ENCODE data around the gene SAMMSON.

DNA sequence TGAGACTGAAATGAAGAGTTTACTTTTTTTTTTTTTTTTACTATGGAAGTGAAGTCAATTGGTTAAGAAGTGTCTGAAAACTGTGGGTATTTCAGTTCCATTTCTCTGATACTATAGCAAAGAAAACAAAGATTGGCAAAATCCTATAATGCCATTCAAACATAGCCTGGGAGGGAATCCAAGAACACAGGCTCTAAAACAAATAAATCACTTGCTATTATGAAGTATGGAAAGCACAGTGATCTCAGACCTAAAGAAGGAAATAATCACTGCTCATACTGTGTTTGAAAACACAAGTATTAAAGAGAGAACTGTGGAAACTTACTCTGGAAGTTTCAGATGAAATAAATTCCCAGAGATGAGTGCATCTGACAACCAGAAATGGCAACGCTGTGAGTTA lies 12.0 kb downstream of the SAMMSON start:
- TF ChIP-seq, protein P1, sequence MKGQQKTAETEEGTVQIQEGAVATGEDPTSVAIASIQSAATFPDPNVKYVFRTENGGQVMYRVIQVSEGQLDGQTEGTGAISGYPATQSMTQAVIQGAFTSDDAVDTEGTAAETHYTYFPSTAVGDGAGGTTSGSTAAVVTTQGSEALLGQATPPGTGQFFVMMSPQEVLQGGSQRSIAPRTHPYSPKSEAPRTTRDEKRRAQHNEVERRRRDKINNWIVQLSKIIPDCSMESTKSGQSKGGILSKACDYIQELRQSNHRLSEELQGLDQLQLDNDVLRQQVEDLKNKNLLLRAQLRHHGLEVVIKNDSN (IDR thresholded peaks at IDR 0.05; ENCODE audit: borderline replicate concordance, extremely low read length, insufficient read depth, low read depth, low read length) = no peak
- TF ChIP-seq, protein P2, sequence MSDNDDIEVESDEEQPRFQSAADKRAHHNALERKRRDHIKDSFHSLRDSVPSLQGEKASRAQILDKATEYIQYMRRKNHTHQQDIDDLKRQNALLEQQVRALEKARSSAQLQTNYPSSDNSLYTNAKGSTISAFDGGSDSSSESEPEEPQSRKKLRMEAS (IDR thresholded peaks at IDR 0.05; ENCODE audit: low read depth, low read length) = no peak
- no peak for TF ChIP-seq CHD2 (IDR thresholded peaks at IDR 0.05; ENCODE audit: borderline replicate concordance, low read depth, low read length)
- TF ChIP-seq ZNF384 (IDR thresholded peaks at IDR 0.05; ENCODE audit: borderline replicate concordance, low read depth, low read length) = no peak
- no peak for TF ChIP-seq EZH2 (IDR thresholded peaks at IDR 0.05; ENCODE audit: borderline replicate concordance, control insufficient read depth, low read depth, low read length)
- TF ChIP-seq SP1 (IDR thresholded peaks at IDR 0.05; ENCODE audit: low read depth, low read length) = no peak
- TF ChIP-seq CEBPB (IDR thresholded peaks at IDR 0.05; ENCODE audit: borderline replicate concordance in 1 of 2, low read depth in 2 of 2, low read length in 2 of 2) = no peak
- TF ChIP-seq, protein P3, sequence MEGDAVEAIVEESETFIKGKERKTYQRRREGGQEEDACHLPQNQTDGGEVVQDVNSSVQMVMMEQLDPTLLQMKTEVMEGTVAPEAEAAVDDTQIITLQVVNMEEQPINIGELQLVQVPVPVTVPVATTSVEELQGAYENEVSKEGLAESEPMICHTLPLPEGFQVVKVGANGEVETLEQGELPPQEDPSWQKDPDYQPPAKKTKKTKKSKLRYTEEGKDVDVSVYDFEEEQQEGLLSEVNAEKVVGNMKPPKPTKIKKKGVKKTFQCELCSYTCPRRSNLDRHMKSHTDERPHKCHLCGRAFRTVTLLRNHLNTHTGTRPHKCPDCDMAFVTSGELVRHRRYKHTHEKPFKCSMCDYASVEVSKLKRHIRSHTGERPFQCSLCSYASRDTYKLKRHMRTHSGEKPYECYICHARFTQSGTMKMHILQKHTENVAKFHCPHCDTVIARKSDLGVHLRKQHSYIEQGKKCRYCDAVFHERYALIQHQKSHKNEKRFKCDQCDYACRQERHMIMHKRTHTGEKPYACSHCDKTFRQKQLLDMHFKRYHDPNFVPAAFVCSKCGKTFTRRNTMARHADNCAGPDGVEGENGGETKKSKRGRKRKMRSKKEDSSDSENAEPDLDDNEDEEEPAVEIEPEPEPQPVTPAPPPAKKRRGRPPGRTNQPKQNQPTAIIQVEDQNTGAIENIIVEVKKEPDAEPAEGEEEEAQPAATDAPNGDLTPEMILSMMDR (IDR thresholded peaks at IDR 0.05 in 2 of 3, conservative IDR thresholded peaks at IDR 0.05 in 1 of 3; ENCODE audit: control insufficient read depth in 2 of 3, extremely low read depth in 1 of 3, insufficient read depth in 1 of 3, low read depth in 3 of 3, low read length in 3 of 3) = no peak
- no peak for TF ChIP-seq EP300 (IDR thresholded peaks at IDR 0.05; ENCODE audit: borderline replicate concordance in 1 of 2, control insufficient read depth in 1 of 2, low read depth in 2 of 2, low read length in 2 of 2)
- TF ChIP-seq ETV6 (conservative IDR thresholded peaks at IDR 0.05 in 1 of 2, IDR thresholded peaks at IDR 0.05 in 1 of 2; ENCODE audit: borderline replicate concordance in 1 of 2, low read depth in 1 of 2) = no peak
- TF ChIP-seq ZBED1 (IDR thresholded peaks at IDR 0.05; ENCODE audit: borderline replicate concordance) = no peak
- no peak for TF ChIP-seq POLR2A (IDR thresholded peaks at IDR 0.05; ENCODE audit: low read depth, low read length)
- no peak for TF ChIP-seq MEF2A (IDR thresholded peaks at IDR 0.05; ENCODE audit: insufficient read depth, low read depth, low read length)

Measured in GM12878 (cell line).